OCI-LY1 (cell line): ENCODE results near the gene BTBD9.

Experiments used
- H2AFZ ChIP-seq: fragments of 200-600 bp; sonication (generic), shearing (Covaris generic); 2 replicates; pipeline ENCODE4 v1.6.0; 2014; ENCODE audit warnings: antibody characterized with exemption, mild to moderate bottlenecking, low read length
- H3F3A ChIP-seq: fragments of 200-600 bp; sonication (generic), shearing (Covaris generic); 2 replicates; pipeline ENCODE4 v1.6.0; 2014; ENCODE audit warnings: mild to moderate bottlenecking, antibody characterized with exemption, low read length, moderate library complexity; ENCODE audit not compliant: insufficient read depth
- H3K27ac ChIP-seq: fragments of 200-600 bp; sonication (generic); 2 replicates; pipeline ENCODE4 v1.5.1; 2014; ENCODE audit warnings: low read length, mixed run types, mild to moderate bottlenecking, low read depth; ENCODE audit not compliant: poor library complexity, severe bottlenecking
- H3K27me3 ChIP-seq: fragments of 200-600 bp; sonication (generic); 2 replicates; pipeline ENCODE4 v1.6.0; 2014; ENCODE audit warnings: antibody characterized with exemption, mild to moderate bottlenecking, low read length, moderate library complexity; ENCODE audit not compliant: insufficient read depth
- H3K36me3 ChIP-seq: fragments of 200-600 bp; sonication (generic); 2 replicates; pipeline ENCODE4 v1.6.1; 2014; ENCODE audit warnings: mild to moderate bottlenecking, antibody characterized with exemption, low read length, moderate library complexity, mixed read lengths; ENCODE audit not compliant: insufficient read depth
- H3K4me1 ChIP-seq: fragments of 200-600 bp; sonication (generic); 2 replicates; pipeline ENCODE4 v1.5.1; 2014; ENCODE audit warnings: mild to moderate bottlenecking, low read length, moderate library complexity; ENCODE audit not compliant: insufficient read depth, severe bottlenecking
- H3K4me2 ChIP-seq: fragments of 200-600 bp; sonication (generic), shearing (Covaris generic); 2 replicates; pipeline ENCODE4 v1.6.1; 2014; ENCODE audit warnings: low read length
- H3K4me3 ChIP-seq: fragments of 200-600 bp; sonication (generic); 2 replicates; pipeline ENCODE4 v1.5.1; 2014; ENCODE audit warnings: low read length, low read depth, mild to moderate bottlenecking, mixed read lengths; ENCODE audit not compliant: poor library complexity, severe bottlenecking
- H3K79me2 ChIP-seq: fragments of 200-600 bp; shearing (Covaris generic); 2 replicates; pipeline ENCODE4 v1.6.1; 2016; ENCODE audit warnings: mixed run types, low read length, mixed read lengths; ENCODE audit not compliant: insufficient read depth
- H3K9ac ChIP-seq: fragments of 200-600 bp; sonication (generic), shearing (Covaris generic); 2 replicates; pipeline ENCODE4 v1.6.1; 2014; ENCODE audit warnings: mild to moderate bottlenecking, low read length, mixed read lengths
- H3K9me2 ChIP-seq: fragments of 200-600 bp; sonication (generic), shearing (Covaris generic); 2 replicates; pipeline ENCODE4 v1.6.1; 2014; ENCODE audit warnings: low read depth, mild to moderate bottlenecking, low read length, mixed read lengths
- H3K9me3 ChIP-seq: fragments of 200-600 bp; shearing (Covaris generic); 2 replicates; pipeline ENCODE4 v1.6.1; 2014; ENCODE audit warnings: low read length, mixed read lengths
- H4K20me1 ChIP-seq: fragments of 200-600 bp; sonication (generic), shearing (Covaris generic); 2 replicates; pipeline ENCODE4 v1.6.0; 2016; ENCODE audit warnings: mild to moderate bottlenecking, low read length; ENCODE audit not compliant: insufficient read depth
- CTCF ChIP-seq: fragments of 200-600 bp; sonication (generic), shearing (Covaris generic); IDR thresholded peaks from 2 replicates; pipeline ENCODE4 v1.5.1; 2017; ENCODE audit warnings: mild to moderate bottlenecking, antibody characterized with exemption, low read length, moderate library complexity, mixed read lengths
- EZH2 ChIP-seq: fragments of 200-600 bp; sonication (generic), shearing (Covaris generic); IDR thresholded peaks from 2 replicates; pipeline ENCODE4 v1.8.0; 2017; ENCODE audit warnings: borderline replicate concordance, mixed run types, mild to moderate bottlenecking, antibody characterized with exemption, low read length, moderate library complexity, mixed read lengths

Gene BTBD9

GRCh38 chr6:38163186-38164130 lies 476.3 kb downstream of the BTBD9 start:
- no peak overlapping the region for H3K4me2 ChIP-seq
- H3K4me1 ChIP-seq: no peaks in the 10 kb centered on the region
- no peaks in the 10 kb centered on the region for H4K20me1 ChIP-seq
- H3F3A ChIP-seq: no peaks in the 10 kb centered on the region
- TF ChIP-seq CTCF: no peak
- H3K9me3 ChIP-seq: no peaks in the 10 kb centered on the region
- H3K27ac ChIP-seq: no peak overlapping the region
- H3K4me3 ChIP-seq: no peak overlapping the region
- H3K9ac ChIP-seq: no peak overlapping the region
- no peaks in the 10 kb centered on the region for H3K79me2 ChIP-seq
- no peaks in the 10 kb centered on the region for H3K36me3 ChIP-seq
- no peaks in the 10 kb centered on the region for H3K27me3 ChIP-seq
- no peaks in the 10 kb centered on the region for H3K9me2 ChIP-seq
- no peak overlapping the region for H2AFZ ChIP-seq

GRCh38 chr6:38162493-38163185 lies 477.1 kb downstream of the BTBD9 start:
- Histone ChIP-seq H3F3A (no peaks in the 10 kb centered on the region), H3K79me2 (no peaks in the 10 kb centered on the region), H3K27me3 (no peaks in the 10 kb centered on the region), H3K27ac (no peak overlapping the region), H4K20me1 (no peaks in the 10 kb centered on the region), H3K9me3 (no peaks in the 10 kb centered on the region), H3K9ac (no peak overlapping the region), H3K4me1 (no peaks in the 10 kb centered on the region), H3K4me3 (no peak overlapping the region), H3K36me3 (no peaks in the 10 kb centered on the region), H3K4me2 (no peak overlapping the region), H3K9me2 (no peaks in the 10 kb centered on the region), H2AFZ (no peak overlapping the region)
- TF ChIP-seq EZH2: no peak
- no peak for TF ChIP-seq CTCF

- Histone ChIP-seq H3K27ac (no peak overlapping the region), H3K79me2 (no peaks in the 10 kb centered on the region), H3K9me3 (no peaks in the 10 kb centered on the region), H3K27me3 (no peaks in the 10 kb centered on the region), H2AFZ (no peak overlapping the region), H3K4me2 (no peak overlapping the region), H3K4me1 (no peaks in the 10 kb centered on the region), H3K4me3 (no peak overlapping the region), H4K20me1 (no peaks in the 10 kb centered on the region), H3K9me2 (no peaks in the 10 kb centered on the region), H3K9ac (no peak overlapping the region), H3K36me3 (no peaks in the 10 kb centered on the region), H3F3A (no peaks in the 10 kb centered on the region)
- TF ChIP-seq CTCF: no peak
- no peak for TF ChIP-seq EZH2
These were observed 477.8 kb downstream of the BTBD9 start for GRCh38 chr6:38161754-38162492.
